K562 (cell line): ENCODE data around the gene FKBP2. TPM values are rescaled to one million over a fixed set of nuclear protein-coding genes. Genes with fewer than 3 reads are reported as not detected.

ENCODE experiments used
- CEBPZ ChIP-seq: fragments of 150-350 bp; IDR thresholded peaks from 2 replicates; pipeline ENCODE4 v1.6.1; 2014; ENCODE audit warnings: low read depth, mild to moderate bottlenecking, low read length, borderline replicate concordance
- CGGBP1 ChIP-seq: fragments of 250-450 bp; sonication (Bioruptor Pico); IDR thresholded peaks from 2 replicates; pipeline ENCODE4 v1.9.0; 2021; ENCODE audit warnings: mild to moderate bottlenecking
- DMBX1 ChIP-seq: fragments of 250-450 bp; sonication (Bioruptor Pico); IDR thresholded peaks from 2 replicates; pipeline ENCODE4 v1.8.0; 2022; ENCODE audit warnings: inconsistent platforms, mild to moderate bottlenecking, moderate library complexity, borderline replicate concordance
- GTF2A2 ChIP-seq: IDR thresholded peaks from 2 replicates; pipeline ENCODE4 v1.6.1; 2016; ENCODE audit warnings: mild to moderate bottlenecking, missing genetic modification characterization, missing compliant biosample characterization
- IRF2 ChIP-seq: sonication (generic); formaldehyde crosslinking; IDR thresholded peaks from 2 replicates; pipeline ENCODE4 v1.8.1; 2022; ENCODE audit warnings: mild to moderate bottlenecking, missing genetic modification reagents
- NELFE ChIP-seq: IDR thresholded peaks from 2 replicates; pipeline ENCODE4 v1.6.1; 2011; ENCODE audit warnings: mild to moderate bottlenecking; ENCODE audit not compliant: insufficient read depth, insufficient read length
- SFPQ ChIP-seq: fragments of 200-400 bp; formaldehyde crosslinking; IDR thresholded peaks from 2 replicates; pipeline ENCODE4 v1.6.1; 2017; ENCODE audit warnings: mild to moderate bottlenecking, low read depth, low read length, moderate library complexity
- SMAD1 ChIP-seq: fragments of 150-350 bp; IDR thresholded peaks from 2 replicates; pipeline ENCODE4 v1.6.1; 2014; ENCODE audit warnings: low read length, low read depth; ENCODE audit not compliant: partially characterized antibody
- SMC3 ChIP-seq: conservative IDR thresholded peaks from 2 replicates; pipeline ENCODE4 v1.6.1; 2011; ENCODE audit warnings: low read depth, low read length, improper control_type of control experiment; ENCODE audit not compliant: insufficient read depth
- STAT6 ChIP-seq: sonication (generic); formaldehyde crosslinking; IDR thresholded peaks from 2 replicates; pipeline ENCODE4 v1.8.1; 2023; ENCODE audit warnings: mild to moderate bottlenecking, missing genetic modification reagents
- TBL1XR1 ChIP-seq, 2 experiments: IDR thresholded peaks; 2 replicates each; pipeline ENCODE4 v1.6.1; 2012; ENCODE audit warnings: improper control_type of control experiment in 2 of 2, low read length in 2 of 2, mild to moderate bottlenecking in 1 of 2
- TBP ChIP-seq: optimal IDR thresholded peaks from 2 replicates; pipeline ENCODE3; 2011; ENCODE audit warnings: low read depth, low read length, improper control_type of control experiment
- XRCC3 ChIP-seq: fragments of 450-650 bp; IDR thresholded peaks from 2 replicates; pipeline ENCODE4 v1.6.1; 2017; ENCODE audit warnings: mild to moderate bottlenecking, moderate library complexity
- ZNF24 ChIP-seq: fragments of 450-650 bp; IDR thresholded peaks from 2 replicates; pipeline ENCODE4 v1.6.1; 2016
- ZNF639 ChIP-seq, 2 experiments: fragments of 200-800 bp in 1 of 2; sonication (Bioruptor generic) in 1 of 2; sonication (generic) in 1 of 2; formaldehyde crosslinking in 1 of 2; IDR thresholded peaks in 1 of 2; conservative IDR thresholded peaks in 1 of 2; 2 replicates each; pipeline versions ENCODE4 v1.5.0 to v1.6.1; 2016 to 2020; ENCODE audit warnings: missing compliant biosample characterization in 1 of 2, missing genetic modification characterization in 1 of 2, missing genetic modification reagents in 1 of 2
- ZSCAN32 ChIP-seq: fragments of 450-650 bp; formaldehyde crosslinking; IDR thresholded peaks from 2 replicates; pipeline ENCODE4 v1.4.0; 2020; ENCODE audit warnings: mild to moderate bottlenecking, moderate library complexity
- polyA plus RNA-seq, 8 experiments: library from polyadenylated mRNA; depleted of rRNA in 4 of 8; stranded (reverse) in 5 of 8; unstranded in 3 of 8; fragments of >200 nt; fragmentation: Nextera tagmentation in 2 of 8; fragmentation: Illumina TruSeq in 1 of 8; extraction: Ambion mirVana in 2 of 8; extraction: Trizol in 1 of 8; gene quantifications; 2 replicates each; pipeline versions ENCODE4 v1.2.1 to v1.2.3, GENCODE V29; 2011 to 2014; ENCODE audit warnings: inconsistent platforms in 1 of 8, missing spikeins in 1 of 8
- total RNA-seq, 7 experiments: library from RNA; depleted of rRNA in 6 of 7; stranded (reverse); fragments of >200 nt in 6 of 7; fragmentation: Illumina TruSeq in 2 of 7; extraction: Trizol in 2 of 7; gene quantifications; 2 replicates each; pipeline versions ENCODE4 v1.2.1 to v1.2.3, GENCODE V29; 2011 to 2021; ENCODE audit warnings: low replicate concordance in 1 of 7

The FKBP2 gene
- total and polyA plus RNA-seq, 9 of the 15 experiments (the other 6 are each of a cell fraction or from before 2014, with no cell fraction given), result 3.5 to 151 (median 58.1) TPM

- no peak for TF ChIP-seq NELFE
- 0 out of 2 replicates have a peak, but pooled peaks have one; percentile 8 for TF ChIP-seq ZSCAN32 (CRISPR knock-in tag)
- TF ChIP-seq XRCC3, result no peak
- no peak for TF ChIP-seq ZNF24
- no peak; the same call in 1 of the 2 replicates for TF ChIP-seq IRF2 (CRISPR knock-in tag)
- TF ChIP-seq DMBX1 (CRISPR knock-in tag), result peak; percentile 67; the same call in 1 of the 2 replicates
- peak in 1 of 2 experiments; percentile 38; a peak in 1 of 4 replicates for TF ChIP-seq TBL1XR1 (IDR thresholded peaks at IDR 0.05; ENCODE audit: low read length in 2 of 2)
- no peak for TF ChIP-seq ZNF639 (CRISPR knock-in tag; conservative IDR thresholded peaks at IDR 0.05 in 1 of 2, IDR thresholded peaks at IDR 0.05 in 1 of 2)
- TF ChIP-seq TBP, result peak; percentile 59
- peak; percentile 86 for TF ChIP-seq SMAD1
- no peak for TF ChIP-seq CGGBP1 (CRISPR knock-in tag)
- no peak for TF ChIP-seq CEBPZ
- no peak for TF ChIP-seq STAT6 (CRISPR knock-in tag)
- TF ChIP-seq SFPQ, result no peak
- TF ChIP-seq GTF2A2, result no peak
- TF ChIP-seq SMC3, result no peak
These were observed 34.2 kb upstream of the FKBP2 start, which contains the start of gene FERMT3 (continued) for GRCh38 chr11:64206457-64207255.
